Activated CD4-positive, alpha-beta memory T cell treated with anti-CD3 and anti-CD28 coated beads for 36 hours (primary cell): Measurements from ENCODE around the gene GRK2. TPM values are rescaled to one million over a fixed set of nuclear protein-coding genes. Genes with fewer than 3 reads are reported as not detected.

Source experiments
- CTCF ChIA-PET: fragments of 350-600 bp; sonication (Branson Sonifier 250); formaldehyde crosslinking; loops from one replicate; lab custom pipeline; 2021; ENCODE audit warnings: antibody characterized with exemption, inconsistent platforms; lab: Charles Lee
- POLR2A ChIA-PET: fragments of 350-600 bp; sonication (Branson Sonifier 250); formaldehyde crosslinking; loops from one replicate; lab custom pipeline; 2021; ENCODE audit warnings: antibody characterized with exemption; lab: Charles Lee
- DNase-seq: peaks from one replicate; pipeline ENCODE4 v3.0.0-alpha.2; 2020
- H3K27ac Mint-ChIP-seq: one replicate; pipeline ENCODE4 v1.8.0; 2021; ENCODE audit warnings: mixed read lengths
- H3K27me3 Mint-ChIP-seq: one replicate; pipeline ENCODE4 v1.8.0; 2021; ENCODE audit warnings: mixed read lengths
- H3K36me3 Mint-ChIP-seq: one replicate; pipeline ENCODE4 v1.8.0; 2021; ENCODE audit warnings: mixed read lengths
- H3K4me1 Mint-ChIP-seq: one replicate; pipeline ENCODE4 v1.8.0; 2021; ENCODE audit warnings: low read depth, mixed read lengths
- H3K4me3 Mint-ChIP-seq: one replicate; pipeline ENCODE4 v1.8.0; 2021; ENCODE audit warnings: mild to moderate bottlenecking, mixed read lengths
- H3K9me3 Mint-ChIP-seq: one replicate; pipeline ENCODE4 v1.8.0; 2021; ENCODE audit warnings: mixed read lengths
- intact Hi-C: fragments of 100-400 bp; cut with micrococcal nuclease; formaldehyde crosslinking; loops from one replicate; pipeline ENCODE4 v1.15.1; 2023
- total RNA-seq, 2 experiments: library from RNA; stranded (reverse); gene quantifications; one replicate each; pipeline ENCODE4 v1.2.3, GENCODE V29; 2021

The GRK2 gene
- total RNA-seq, 2 experiments from 2014 or later: 273 to 279 TPM

GRCh38 chr11:67310246-67311050 lies 44.2 kb downstream of the GRK2 start:
- H3K27ac Mint-ChIP-seq: peak overlapping the region; percentile 56
- H3K9me3 Mint-ChIP-seq: no peaks in the 10 kb centered on the region
- ChIA-PET POLR2A (no interaction called here), CTCF (interaction anchor here (2.0 kb wide), 1 partner anchor 48 kb away, joined by 6 read pairs; no protein-coding TSS in a partner anchor)
- no peaks in the 10 kb centered on the region for H3K36me3 Mint-ChIP-seq
- no peak overlapping the region for H3K4me3 Mint-ChIP-seq
- intact Hi-C loops: loop anchor here (10.0 kb wide), 1 partner anchor 226 kb away; no protein-coding TSS in a partner anchor
- peaks cover 28% of the 10 kb centered on the region for H3K4me1 Mint-ChIP-seq
- H3K27me3 Mint-ChIP-seq: no peaks in the 10 kb centered on the region
- DNase-seq: no peak

GRCh38 chr11:67311051-67311555 lies 44.8 kb downstream of the GRK2 start:
- no peaks in the 10 kb centered on the region for H3K27me3 Mint-ChIP-seq
- intact Hi-C loops: loop anchor here (10.0 kb wide), 1 partner anchor 226 kb away; no protein-coding TSS in a partner anchor
- no peak for DNase-seq
- H3K4me3 Mint-ChIP-seq: no peak overlapping the region
- no peaks in the 10 kb centered on the region for H3K9me3 Mint-ChIP-seq
- ChIA-PET POLR2A (no interaction called here), CTCF (interaction anchor here (2.0 kb wide), 1 partner anchor 49 kb away, joined by 6 read pairs; no protein-coding TSS in a partner anchor)
- H3K27ac Mint-ChIP-seq: peak overlapping the region; percentile 56
- H3K36me3 Mint-ChIP-seq: no peaks in the 10 kb centered on the region
- H3K4me1 Mint-ChIP-seq: peaks cover 28% of the 10 kb centered on the region

GRCh38 chr11:67311556-67312082 lies 45.3 kb downstream of the GRK2 start:
- Mint-ChIP-seq H3K27ac (peak overlapping the region; percentile 56), H3K4me1 (peaks cover 28% of the 10 kb centered on the region), H3K36me3 (no peaks in the 10 kb centered on the region), H3K4me3 (no peak overlapping the region), H3K27me3 (no peaks in the 10 kb centered on the region), H3K9me3 (no peaks in the 10 kb centered on the region)
- intact Hi-C loops: loop anchor here (10.0 kb wide), 1 partner anchor 227 kb away; no protein-coding TSS in a partner anchor
- peak; percentile 41 for DNase-seq
- CTCF ChIA-PET: interaction anchor here (2.0 kb wide), 1 partner anchor 49 kb away, joined by 6 read pairs; no protein-coding TSS in a partner anchor
- POLR2A ChIA-PET: no interaction called here

GRCh38 chr11:67312187-67313021 lies 46.1 kb downstream of the GRK2 start:
- POLR2A ChIA-PET: interaction anchor here (0.6 kb wide), 1 partner anchor 456 kb away, joined by 3 read pairs; no protein-coding TSS in a partner anchor
- Mint-ChIP-seq H3K9me3 (no peaks in the 10 kb centered on the region), H3K27me3 (no peaks in the 10 kb centered on the region), H3K27ac (peak overlapping the region; percentile 83), H3K4me1 (peaks cover 28% of the 10 kb centered on the region), H3K36me3 (no peaks in the 10 kb centered on the region), H3K4me3 (no peak overlapping the region)
- CTCF ChIA-PET: interaction anchor here (1.0 to 2.0 kb wide), 3 partner anchors 45 to 70 kb away, joined by 3 to 6 read pairs (median 4); no protein-coding TSS in a partner anchor
- intact Hi-C loops: loop anchor here (10.0 kb wide), 1 partner anchor 228 kb away; no protein-coding TSS in a partner anchor
- DNase-seq: peak; percentile 67

- no peak for DNase-seq
- H3K27ac Mint-ChIP-seq: peak overlapping the region; percentile 83
- no peak overlapping the region for H3K4me3 Mint-ChIP-seq
- CTCF ChIA-PET: interaction anchor here (1.0 to 10.2 kb wide), 4 partner anchors 38 to 69 kb away, joined by 3 to 150 read pairs (median 5); no protein-coding TSS in a partner anchor
- H3K27me3 Mint-ChIP-seq: no peaks in the 10 kb centered on the region
- intact Hi-C loops: loop anchor here (10.0 kb wide), 1 partner anchor 229 kb away; no protein-coding TSS in a partner anchor
- H3K4me1 Mint-ChIP-seq: peaks cover 31% of the 10 kb centered on the region
- H3K9me3 Mint-ChIP-seq: no peaks in the 10 kb centered on the region
- POLR2A ChIA-PET: interaction anchor here (0.6 to 2.8 kb wide), 2 partner anchors 46 to 457 kb away, joined by 3 to 9 read pairs; partner anchors contain the start of gene GRK2
- peaks cover 3% of the 10 kb centered on the region for H3K36me3 Mint-ChIP-seq
These were observed 47.0 kb downstream of the GRK2 start for GRCh38 chr11:67313125-67313890.

GRCh38 chr11:67314218-67314617 lies 47.9 kb downstream of the GRK2 start:
- Mint-ChIP-seq H3K36me3 (peaks cover 3% of the 10 kb centered on the region), H3K9me3 (no peaks in the 10 kb centered on the region), H3K27ac (no peak overlapping the region), H3K27me3 (no peaks in the 10 kb centered on the region), H3K4me3 (no peak overlapping the region), H3K4me1 (peaks cover 38% of the 10 kb centered on the region)
- CTCF ChIA-PET: interaction anchor here (0.7 to 10.2 kb wide), 5 partner anchors 37 to 487 kb away, joined by 3 to 150 read pairs (median 4); no protein-coding TSS in a partner anchor
- POLR2A ChIA-PET: interaction anchor here (1.1 to 2.8 kb wide), 2 partner anchors 8 to 47 kb away, joined by 3 to 9 read pairs; partner anchors contain the start of gene GRK2
- no peak for DNase-seq
- intact Hi-C loops: loop anchor here (10.0 kb wide), 1 partner anchor 229 kb away; no protein-coding TSS in a partner anchor

- H3K4me3 Mint-ChIP-seq: no peak overlapping the region
- CTCF ChIA-PET: interaction anchor here (0.7 to 10.2 kb wide), 6 partner anchors 11 to 91 kb away, joined by 3 to 150 read pairs (median 4); no protein-coding TSS in a partner anchor
- intact Hi-C loops: loop anchor here (10.0 kb wide), 1 partner anchor 231 kb away; no protein-coding TSS in a partner anchor
- POLR2A ChIA-PET: interaction anchor here (0.6 to 2.8 kb wide), 3 partner anchors 28 to 49 kb away, joined by 3 to 9 read pairs (median 4); partner anchors contain the start of gene GRK2
- no peaks in the 10 kb centered on the region for H3K9me3 Mint-ChIP-seq
- DNase-seq: no peak
- no peak overlapping the region for H3K27ac Mint-ChIP-seq
- H3K27me3 Mint-ChIP-seq: no peaks in the 10 kb centered on the region
- peaks cover 38% of the 10 kb centered on the region for H3K4me1 Mint-ChIP-seq
- H3K36me3 Mint-ChIP-seq: peaks cover 3% of the 10 kb centered on the region
These were observed 49.1 kb downstream of the GRK2 start for GRCh38 chr11:67315325-67315909.

- H3K4me1 Mint-ChIP-seq: peaks cover 32% of the 10 kb centered on the region
- peak overlapping the region; percentile 99 for H3K27ac Mint-ChIP-seq
- CTCF ChIA-PET: interaction anchor here (0.6 to 10.2 kb wide), 28 partner anchors 9 to 354 kb away, joined by 3 to 150 read pairs (median 9); partner anchors contain the start of genes ANKRD13D, GRK2, NUDT8 and POLD4
- H3K27me3 Mint-ChIP-seq: no peaks in the 10 kb centered on the region
- intact Hi-C loops: loop anchor here (1.0 to 10.0 kb wide), 6 partner anchors 29 to 232 kb away; partner anchors contain the start of gene POLD4
- H3K4me3 Mint-ChIP-seq: peak overlapping the region; percentile 96
- POLR2A ChIA-PET: interaction anchor here (0.9 to 2.4 kb wide), 12 partner anchors 14 to 152 kb away, joined by 3 to 15 read pairs (median 7); partner anchors contain the start of genes ANKRD13D, CLCF1, GRK2 and RAD9A
- no peak for DNase-seq
- no peaks in the 10 kb centered on the region for H3K9me3 Mint-ChIP-seq
- H3K36me3 Mint-ChIP-seq: peaks cover 3% of the 10 kb centered on the region
These were observed 50.6 kb downstream of the GRK2 start for GRCh38 chr11:67316882-67317204.

GRCh38 chr11:67317205-67317887 lies 51.1 kb downstream of the GRK2 start:
- Mint-ChIP-seq H3K27ac (peak overlapping the region; percentile 99), H3K27me3 (no peaks in the 10 kb centered on the region), H3K4me3 (peak overlapping the region; percentile 96), H3K36me3 (peaks cover 3% of the 10 kb centered on the region), H3K4me1 (peaks cover 28% of the 10 kb centered on the region), H3K9me3 (no peaks in the 10 kb centered on the region)
- ChIA-PET POLR2A (interaction anchor here (0.9 to 2.4 kb wide), 12 partner anchors 14 to 151 kb away, joined by 3 to 15 read pairs (median 7); partner anchors contain the start of genes ANKRD13D, CLCF1, GRK2 and RAD9A), CTCF (interaction anchor here (0.6 to 10.2 kb wide), 33 partner anchors 10 to 354 kb away, joined by 3 to 150 read pairs (median 7); partner anchors contain the start of genes ANKRD13D, GRK2, NUDT8 and POLD4)
- peak; percentile 99 for DNase-seq
- intact Hi-C loops: loop anchor here (1.0 to 10.0 kb wide), 6 partner anchors 29 to 233 kb away; partner anchors contain the start of gene POLD4
